ENCODE measurements around the gene RPL12.

DNA sequence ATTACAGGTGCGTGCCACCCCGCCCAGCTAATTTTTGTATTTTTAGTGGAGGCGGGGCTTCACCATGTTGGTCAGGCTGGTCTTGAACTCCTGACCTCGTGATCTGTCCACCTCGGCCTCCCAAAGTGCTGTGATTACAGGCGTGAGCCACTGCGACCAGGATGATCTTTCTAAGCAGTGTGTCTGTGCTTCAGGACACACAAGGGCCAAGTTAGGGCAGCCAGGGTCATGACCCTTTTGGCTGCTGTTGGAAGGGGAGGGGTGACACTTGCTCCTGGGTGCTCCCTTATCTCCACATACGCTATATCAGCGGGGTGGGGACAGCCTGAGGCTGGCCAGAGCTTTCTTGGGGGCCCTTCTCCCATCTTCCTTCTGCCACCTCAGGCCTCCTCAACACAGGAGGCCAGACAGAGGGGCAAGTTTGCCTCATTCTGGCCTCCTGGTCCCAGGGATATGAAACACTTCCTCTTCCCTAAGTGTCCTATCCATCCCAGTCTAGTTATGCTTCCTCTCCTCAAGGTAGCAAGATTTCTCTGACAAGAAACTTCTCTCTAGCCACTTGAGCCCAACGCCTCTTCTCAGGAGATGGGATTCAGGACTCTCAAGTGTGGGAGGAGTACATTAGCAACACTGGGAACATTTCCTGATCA, 28.9 kb downstream of the RPL12 start:
- TF ChIP-seq, protein P1, sequence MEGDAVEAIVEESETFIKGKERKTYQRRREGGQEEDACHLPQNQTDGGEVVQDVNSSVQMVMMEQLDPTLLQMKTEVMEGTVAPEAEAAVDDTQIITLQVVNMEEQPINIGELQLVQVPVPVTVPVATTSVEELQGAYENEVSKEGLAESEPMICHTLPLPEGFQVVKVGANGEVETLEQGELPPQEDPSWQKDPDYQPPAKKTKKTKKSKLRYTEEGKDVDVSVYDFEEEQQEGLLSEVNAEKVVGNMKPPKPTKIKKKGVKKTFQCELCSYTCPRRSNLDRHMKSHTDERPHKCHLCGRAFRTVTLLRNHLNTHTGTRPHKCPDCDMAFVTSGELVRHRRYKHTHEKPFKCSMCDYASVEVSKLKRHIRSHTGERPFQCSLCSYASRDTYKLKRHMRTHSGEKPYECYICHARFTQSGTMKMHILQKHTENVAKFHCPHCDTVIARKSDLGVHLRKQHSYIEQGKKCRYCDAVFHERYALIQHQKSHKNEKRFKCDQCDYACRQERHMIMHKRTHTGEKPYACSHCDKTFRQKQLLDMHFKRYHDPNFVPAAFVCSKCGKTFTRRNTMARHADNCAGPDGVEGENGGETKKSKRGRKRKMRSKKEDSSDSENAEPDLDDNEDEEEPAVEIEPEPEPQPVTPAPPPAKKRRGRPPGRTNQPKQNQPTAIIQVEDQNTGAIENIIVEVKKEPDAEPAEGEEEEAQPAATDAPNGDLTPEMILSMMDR (IDR thresholded peaks at IDR 0.05; ENCODE audit: borderline replicate concordance, extremely low read depth, low read length, poor library complexity, severe bottlenecking): no peak
- no peak for TF ChIP-seq EZH2 (IDR thresholded peaks at IDR 0.05; ENCODE audit: borderline replicate concordance, low read depth, low read length, severe bottlenecking)
